Adipocyte (in vitro differentiated cells): Measurements from ENCODE around the gene IL10RA.
"Not testable (repeated sequence)": the region's sequence is repeated elsewhere in the genome, so short reads cannot be mapped to it uniquely, and the experiment has no call there.

Source experiments
- DNase-seq: peaks from one replicate; pipeline ENCODE4 v3.0.0-alpha.2; 2015; ENCODE audit warnings: low read depth
- H3K27me3 ChIP-seq: replicated peaks from 2 replicates; pipeline ENCODE4 v1.7.0; 2013; ENCODE audit warnings: mild to moderate bottlenecking, low read length, moderate library complexity; ENCODE audit not compliant: control insufficient read depth, insufficient read depth
- H3K36me3 ChIP-seq: 2 replicates; pipeline ENCODE4 v1.7.0; 2013; ENCODE audit warnings: low read length, mild to moderate bottlenecking, moderate library complexity; ENCODE audit not compliant: control insufficient read depth, insufficient read depth, severe bottlenecking
- H3K4me1 ChIP-seq: 2 replicates; pipeline ENCODE4 v1.7.0; 2013; ENCODE audit warnings: mild to moderate bottlenecking, low read length, moderate library complexity; ENCODE audit not compliant: control insufficient read depth, insufficient read depth
- H3K4me3 ChIP-seq: 2 replicates; pipeline ENCODE4 v1.7.0; 2013; ENCODE audit warnings: mild to moderate bottlenecking, low read length, moderate library complexity
- H3K9ac ChIP-seq: 2 replicates; pipeline ENCODE4 v1.7.0; 2013; ENCODE audit warnings: mild to moderate bottlenecking, low read length, moderate library complexity
- H3K9me3 ChIP-seq: 2 replicates; pipeline ENCODE4 v1.7.0; 2013; ENCODE audit warnings: mild to moderate bottlenecking, low read length, moderate library complexity; ENCODE audit not compliant: control insufficient read depth

IL10RA gene

DNA sequence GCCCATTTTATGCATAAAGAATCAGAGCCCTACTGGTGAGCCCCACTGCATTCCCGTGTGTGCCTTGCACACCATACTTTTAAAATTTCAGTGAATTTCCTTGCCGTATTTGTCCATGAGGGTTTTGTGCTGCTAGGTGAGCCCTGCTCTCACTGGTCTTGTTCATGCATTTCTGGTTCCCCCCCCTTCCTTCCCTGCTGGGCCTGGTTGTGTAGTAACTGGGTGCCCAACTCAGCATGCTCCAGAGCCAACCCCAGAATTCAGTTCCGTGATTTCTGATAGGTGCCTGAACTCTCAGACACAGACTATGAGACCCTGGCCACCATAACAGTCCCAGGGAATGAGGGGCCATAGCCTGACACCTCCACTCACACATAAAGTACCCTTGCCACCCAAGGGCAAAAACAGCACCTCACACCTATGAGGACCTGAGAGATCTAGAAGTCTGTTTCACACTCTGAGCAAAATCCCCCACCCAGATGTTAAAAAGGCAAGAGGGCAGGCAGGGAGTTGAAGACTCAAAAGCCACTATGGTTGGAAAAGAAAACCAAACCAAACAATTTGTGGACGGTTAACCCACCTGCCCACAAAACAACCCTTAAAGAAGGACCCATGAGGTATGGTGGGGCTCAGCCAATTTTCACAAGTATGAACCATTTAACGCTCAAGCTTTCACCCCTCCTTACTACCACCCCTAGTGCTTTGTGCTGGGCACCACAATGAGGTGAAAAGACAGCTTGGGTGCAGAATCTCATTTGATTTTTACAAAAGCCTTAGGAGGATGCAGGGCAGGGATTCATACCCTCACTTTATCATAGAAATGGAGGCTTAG, 16.8 kb upstream of the IL10RA start:
- H3K4me1 ChIP-seq: no peaks in the 10 kb centered on the region
- DNase-seq: no peak

DNA sequence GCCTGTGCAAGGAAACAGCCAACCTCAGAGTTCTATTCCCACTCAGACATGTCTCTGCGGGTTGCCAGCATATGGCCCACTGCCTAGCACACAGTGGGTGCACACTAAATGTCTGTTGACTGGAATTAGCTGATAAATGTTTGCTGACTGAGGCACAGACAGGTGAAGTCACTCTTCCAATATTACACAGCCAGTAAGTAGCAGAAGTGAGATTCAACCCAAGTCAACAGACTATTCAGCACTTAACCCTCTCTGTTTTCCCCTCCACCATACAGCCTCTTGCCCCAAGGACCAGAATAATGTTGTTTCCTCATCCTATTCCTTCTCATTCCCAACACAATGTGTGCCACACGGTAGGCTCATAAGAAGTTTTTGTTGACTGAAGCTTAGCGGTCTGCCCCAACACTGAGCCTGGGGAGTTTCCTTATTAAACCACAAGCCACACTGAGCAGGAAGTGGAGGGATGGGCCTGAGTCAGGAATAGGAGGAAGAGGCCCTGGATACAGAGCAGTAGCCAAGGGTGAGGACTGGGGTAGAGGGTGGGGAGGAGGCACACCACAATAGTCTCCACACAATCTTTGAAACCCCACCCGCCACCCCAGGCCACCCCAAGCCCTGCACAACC, 15.7 kb upstream of the IL10RA start:
- DNase-seq: no peak
- H3K4me1 ChIP-seq: no peaks in the 10 kb centered on the region
- peaks cover 40% of the 10 kb centered on the region for H3K27me3 ChIP-seq
- no peaks in the 10 kb centered on the region for H3K36me3 ChIP-seq
- no peak overlapping the region for H3K4me3 ChIP-seq
- no peaks in the 10 kb centered on the region for H3K9me3 ChIP-seq
- H3K9ac ChIP-seq: no peak overlapping the region

More for the DNA sequence above, 16.8 kb upstream of the IL10RA start:
- no peak overlapping the region for H3K4me3 ChIP-seq
- H3K9me3 ChIP-seq: no peaks in the 10 kb centered on the region
- H3K27me3 ChIP-seq: peaks cover 37% of the 10 kb centered on the region
- H3K9ac ChIP-seq: no peak overlapping the region
- no peaks in the 10 kb centered on the region for H3K36me3 ChIP-seq

DNA sequence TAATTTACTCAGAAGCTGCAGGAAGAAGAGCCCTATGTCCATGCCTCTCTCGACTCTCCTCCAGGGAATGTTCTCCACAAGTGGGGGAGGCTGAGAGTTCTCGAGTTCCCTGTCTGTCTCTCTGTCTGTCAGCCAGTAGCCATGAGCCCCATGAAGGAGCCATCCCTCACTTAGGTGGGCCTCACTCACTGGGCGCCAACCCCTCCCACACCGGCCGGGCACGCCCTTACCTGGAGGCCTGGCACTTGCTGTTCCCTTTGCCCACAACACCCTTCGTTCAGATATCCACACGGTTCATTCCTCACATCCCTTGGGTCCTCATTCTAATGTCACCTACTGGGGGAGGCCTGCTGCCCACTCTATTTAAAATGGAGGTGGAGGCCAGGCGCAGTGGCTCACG, 14.2 kb upstream of the IL10RA start:
- DNase-seq: no peak
- no peak overlapping the region for H3K9ac ChIP-seq
- peaks cover 55% of the 10 kb centered on the region for H3K27me3 ChIP-seq

DNA sequence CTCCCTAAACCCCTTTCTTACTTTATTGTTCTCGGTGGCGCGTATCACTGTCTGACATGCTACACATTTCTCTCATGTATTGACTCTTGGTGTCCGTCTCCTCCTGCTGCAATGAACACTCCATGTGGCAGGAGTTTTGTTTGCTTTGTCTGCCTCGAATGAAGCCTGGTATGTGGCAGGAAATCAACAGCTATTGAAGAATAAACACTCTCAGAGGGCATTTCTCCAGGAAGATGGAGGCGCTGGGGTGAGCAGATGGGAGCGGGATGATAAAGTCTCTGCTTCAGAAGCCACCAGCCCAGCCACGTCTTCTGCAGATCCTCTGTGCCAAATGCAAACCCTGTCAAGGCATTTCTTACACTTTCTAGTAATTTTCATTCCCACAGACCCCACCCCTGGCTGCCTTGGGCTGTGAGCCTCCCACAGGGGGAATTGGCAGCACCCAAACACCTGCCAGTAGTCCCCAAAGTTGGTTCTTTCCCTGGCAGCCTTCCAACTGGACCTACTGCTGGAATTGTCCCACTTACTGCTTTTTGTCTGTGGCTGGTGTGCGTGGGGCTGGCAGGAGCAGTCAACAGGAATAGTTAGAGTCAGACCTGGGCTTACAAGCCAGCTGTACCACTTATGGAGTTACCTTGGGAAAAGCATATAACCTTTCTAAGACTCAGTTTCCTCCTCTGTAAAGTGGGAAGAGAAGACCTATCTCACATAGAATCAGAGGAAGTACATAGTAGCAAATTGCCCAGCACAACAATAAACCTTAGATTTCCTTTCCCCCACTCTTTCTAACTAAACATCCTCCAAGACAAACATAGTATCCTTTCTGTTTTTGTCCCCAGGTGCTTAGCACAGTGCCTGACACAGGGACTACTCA, 13.3 kb upstream of the IL10RA start:
- H3K4me3 ChIP-seq: no peak overlapping the region
- no peaks in the 10 kb centered on the region for H3K36me3 ChIP-seq
- no peak overlapping the region for H3K9ac ChIP-seq
- no peak for DNase-seq
- H3K27me3 ChIP-seq: peaks cover 60% of the 10 kb centered on the region
- no peaks in the 10 kb centered on the region for H3K9me3 ChIP-seq
- no peaks in the 10 kb centered on the region for H3K4me1 ChIP-seq

More for the DNA sequence above, 14.2 kb upstream of the IL10RA start:
- Histone ChIP-seq H3K36me3 (no peaks in the 10 kb centered on the region), H3K4me1 (no peaks in the 10 kb centered on the region), H3K4me3 (no peak overlapping the region), H3K9me3 (no peaks in the 10 kb centered on the region)

DNA sequence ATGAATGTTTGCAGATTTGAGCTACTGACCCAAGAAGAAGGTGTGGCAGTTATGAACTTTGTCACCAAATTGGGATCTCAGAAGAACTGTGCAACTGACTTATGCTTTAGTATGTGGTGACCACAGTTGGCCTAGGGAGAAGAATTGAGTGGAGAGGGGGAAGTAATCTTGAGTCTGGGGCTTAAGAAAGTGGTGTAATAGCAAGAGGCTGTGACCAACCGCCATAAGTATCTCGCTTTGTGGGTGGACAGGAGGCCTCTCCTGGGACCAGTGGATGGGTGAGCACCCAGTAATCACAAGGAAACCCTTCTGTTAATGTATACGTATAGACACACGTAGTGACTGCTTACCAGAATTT, 12.7 kb upstream of the IL10RA start:
- Histone ChIP-seq H3K4me3 (no peak overlapping the region), H3K9ac (no peak overlapping the region), H3K9me3 (no peaks in the 10 kb centered on the region), H3K4me1 (no peaks in the 10 kb centered on the region), H3K27me3 (peaks cover 57% of the 10 kb centered on the region), H3K36me3 (no peaks in the 10 kb centered on the region)
- DNase-seq: no peak

DNA sequence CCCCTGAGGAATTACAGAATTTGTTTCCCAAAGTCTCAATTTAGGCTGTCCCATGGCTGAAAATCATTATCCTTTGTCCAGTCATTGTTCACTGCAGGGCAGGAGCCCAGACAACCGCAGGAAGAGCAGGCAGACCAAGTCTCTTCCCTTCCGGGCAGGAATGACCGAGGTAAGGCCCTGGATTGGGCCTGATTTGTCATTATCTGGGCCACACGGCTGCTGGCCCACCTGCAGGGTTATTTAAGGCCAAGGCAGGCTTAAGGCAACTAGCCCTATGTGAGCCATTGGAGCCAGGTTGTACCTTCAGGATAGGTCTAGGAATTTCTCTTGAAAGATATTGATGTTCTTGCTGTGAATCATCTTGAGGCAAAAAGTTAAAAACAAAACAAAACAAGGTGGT, 9.7 kb upstream of the IL10RA start:
- Histone ChIP-seq H3K9me3 (no peaks in the 10 kb centered on the region), H3K4me3 (no peak overlapping the region), H3K9ac (no peak overlapping the region), H3K4me1 (no peaks in the 10 kb centered on the region), H3K36me3 (no peaks in the 10 kb centered on the region), H3K27me3 (peaks cover 55% of the 10 kb centered on the region)
- no peak for DNase-seq

DNA sequence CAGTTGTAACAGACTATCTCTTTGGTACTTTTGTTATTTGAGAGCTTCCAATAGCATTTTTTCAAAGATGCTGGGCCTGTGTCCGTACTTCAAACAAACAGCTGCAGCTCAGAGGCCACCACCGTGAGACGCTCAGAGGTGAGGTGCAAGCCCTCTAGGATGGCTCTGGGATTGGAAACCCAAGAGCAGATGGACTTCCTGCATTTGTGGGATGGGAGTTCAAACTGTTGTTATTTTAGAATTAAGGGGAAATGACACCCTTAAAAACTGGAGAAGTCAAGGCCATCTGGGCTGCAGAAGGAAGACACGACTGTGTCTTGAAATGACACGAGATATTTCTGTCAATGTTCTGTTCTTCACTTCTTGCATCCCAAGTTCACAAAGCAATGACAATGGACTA, 9.2 kb upstream of the IL10RA start:
- Histone ChIP-seq H3K4me1 (no peaks in the 10 kb centered on the region), H3K36me3 (no peaks in the 10 kb centered on the region), H3K27me3 (peaks cover 57% of the 10 kb centered on the region), H3K4me3 (no peak overlapping the region), H3K9me3 (no peaks in the 10 kb centered on the region), H3K9ac (no peak overlapping the region)
- DNase-seq: no peak

DNA sequence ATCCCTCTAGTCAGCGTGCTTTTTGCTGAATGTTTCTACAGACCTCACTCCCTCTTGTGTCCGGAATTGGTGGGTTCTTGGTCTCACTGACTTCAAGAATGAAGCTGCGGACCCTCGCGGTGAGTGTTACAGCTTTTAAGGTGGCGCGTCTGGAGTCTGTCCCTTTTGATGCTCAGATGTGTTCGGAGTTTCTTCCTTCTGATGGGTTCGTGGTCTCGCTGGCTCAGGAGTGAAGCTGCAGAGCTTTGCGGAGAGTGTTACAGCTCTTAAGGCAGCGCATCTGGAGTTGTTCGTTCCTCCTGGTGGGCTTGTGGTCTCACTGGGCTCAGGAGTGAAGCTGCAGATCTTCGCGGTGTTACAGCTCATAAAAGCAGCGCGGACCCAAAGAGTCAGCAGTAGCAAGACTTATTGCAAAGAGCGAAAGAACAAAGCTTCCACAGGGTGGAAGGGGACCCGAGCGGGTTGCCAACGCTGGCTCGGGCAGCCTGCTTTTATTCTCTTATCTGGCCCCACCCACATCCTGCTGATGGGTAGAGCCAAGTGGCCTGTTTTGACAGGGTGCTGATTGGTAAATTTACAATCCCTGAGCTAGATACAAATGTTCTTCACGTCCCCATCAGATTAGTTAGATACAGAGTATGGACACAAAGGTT, 8.5 kb upstream of the IL10RA start:
- not testable (repeated sequence) for H3K36me3 ChIP-seq, H3K4me1 ChIP-seq, H3K9me3 ChIP-seq, DNase-seq, H3K9ac ChIP-seq, H3K4me3 ChIP-seq
- H3K27me3 ChIP-seq: peaks cover 54% of the 10 kb centered on the region

DNA sequence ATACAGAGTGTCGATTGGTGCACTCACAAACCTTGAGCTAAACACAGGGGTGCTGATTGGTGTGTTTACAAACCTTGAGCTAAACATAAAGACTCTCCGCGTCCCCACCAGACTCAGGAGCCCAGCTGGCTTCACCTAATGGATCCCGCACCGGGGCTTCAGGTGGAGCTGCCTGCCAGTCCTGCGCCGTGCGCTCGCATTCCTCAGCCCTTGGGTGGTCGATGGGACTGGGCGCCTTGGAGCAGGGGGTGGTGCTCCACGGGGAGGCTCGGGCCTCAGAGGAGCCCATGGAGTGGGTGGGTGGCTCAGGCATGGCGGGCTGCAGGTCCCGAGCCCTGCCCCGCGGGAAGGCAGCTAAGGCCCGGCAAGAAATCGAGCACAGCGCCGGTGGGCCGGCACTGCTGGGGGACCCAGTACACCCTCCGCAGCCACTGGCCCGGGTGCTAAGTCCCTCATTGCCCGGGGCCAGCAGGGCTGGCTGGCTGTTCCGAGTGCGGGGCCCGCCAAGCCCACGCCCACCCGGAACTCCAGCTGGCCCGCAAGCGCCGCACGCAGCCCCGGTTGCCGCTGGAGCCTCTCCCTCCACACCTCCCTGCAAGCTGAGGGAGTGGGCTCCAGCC, 7.8 kb upstream of the IL10RA start:
- not testable (repeated sequence) for H3K9me3 ChIP-seq, H3K9ac ChIP-seq, H3K36me3 ChIP-seq, H3K4me1 ChIP-seq, DNase-seq, H3K4me3 ChIP-seq
- peaks cover 47% of the 10 kb centered on the region for H3K27me3 ChIP-seq

DNA sequence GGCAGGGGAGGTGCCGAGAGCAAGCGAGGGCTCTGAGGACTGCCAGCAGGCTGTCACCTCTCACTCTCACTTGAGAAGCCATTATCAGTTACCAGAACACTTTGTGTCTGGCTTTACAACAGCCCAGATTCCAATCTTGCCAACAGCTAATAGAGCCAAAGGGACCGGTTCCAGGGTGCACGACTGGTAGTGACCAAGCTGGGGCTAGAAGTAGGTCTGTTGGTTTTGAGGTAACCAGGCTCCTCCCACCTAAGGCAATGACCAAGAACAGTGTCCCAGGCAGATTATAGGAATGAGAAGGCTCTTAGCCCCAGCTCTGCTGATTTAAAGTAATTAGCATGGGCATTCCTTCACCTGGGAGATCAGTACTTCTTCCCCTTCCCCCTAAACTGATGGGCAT, 7.2 kb upstream of the IL10RA start:
- Histone ChIP-seq H3K4me3 (no peak overlapping the region), H3K9ac (no peak overlapping the region), H3K36me3 (no peaks in the 10 kb centered on the region), H3K4me1 (no peaks in the 10 kb centered on the region), H3K27me3 (peaks cover 47% of the 10 kb centered on the region), H3K9me3 (no peaks in the 10 kb centered on the region)
- no peak for DNase-seq
